Hepatocyte (in vitro differentiated cells): ENCODE data around the gene RFFL. TPM values are rescaled to one million over a fixed set of nuclear protein-coding genes. Genes with fewer than 3 reads are reported as not detected.

Experiments used
- DNase-seq: peaks from one replicate; pipeline ENCODE4 v3.0.0-alpha.2; 2016; ENCODE audit warnings: low spot score
- H2AFZ ChIP-seq: fragments of 200-600 bp; sonication (generic); 2 replicates; pipeline ENCODE4 v1.6.0; 2016; ENCODE audit warnings: antibody characterized with exemption, mild to moderate bottlenecking
- H3K27ac ChIP-seq: fragments of 200-600 bp; sonication (generic); 2 replicates; pipeline ENCODE4 v1.5.1; 2016; ENCODE audit warnings: mild to moderate bottlenecking
- H3K27me3 ChIP-seq: fragments of 200-600 bp; sonication (generic); 2 replicates; pipeline ENCODE4 v1.6.1; 2016
- H3K36me3 ChIP-seq: fragments of 200-600 bp; sonication (generic); replicated peaks from 2 replicates; pipeline ENCODE4 v1.5.1; 2016; ENCODE audit warnings: low read depth; ENCODE audit not compliant: insufficient read depth
- H3K4me1 ChIP-seq: fragments of 200-600 bp; sonication (generic); 2 replicates; pipeline ENCODE4 v1.5.1; 2016; ENCODE audit warnings: mild to moderate bottlenecking, moderate library complexity; ENCODE audit not compliant: insufficient read depth
- H3K4me2 ChIP-seq: fragments of 200-600 bp; sonication (generic); 2 replicates; pipeline ENCODE4 v1.6.0; 2016
- H3K4me3 ChIP-seq: fragments of 200-600 bp; sonication (generic); 2 replicates; pipeline ENCODE4 v1.5.1; 2016; ENCODE audit warnings: mild to moderate bottlenecking
- H3K79me2 ChIP-seq: fragments of 200-600 bp; sonication (generic); 2 replicates; pipeline ENCODE4 v1.6.0; 2017; ENCODE audit warnings: mild to moderate bottlenecking
- H3K9me2 ChIP-seq: fragments of 200-600 bp; sonication (generic); replicated peaks from 2 replicates; pipeline ENCODE4 v1.6.0; 2017; ENCODE audit warnings: mild to moderate bottlenecking; ENCODE audit not compliant: insufficient read depth
- H3K9me3 ChIP-seq: fragments of 200-600 bp; sonication (generic); 2 replicates; pipeline ENCODE4 v1.5.1; 2016; ENCODE audit warnings: low read depth, mild to moderate bottlenecking
- H4K20me1 ChIP-seq: fragments of 200-600 bp; sonication (generic); 2 replicates; pipeline ENCODE4 v1.6.0; 2016; ENCODE audit warnings: mild to moderate bottlenecking; ENCODE audit not compliant: insufficient read depth, poor library complexity, severe bottlenecking
- EZH2 ChIP-seq: fragments of 200-600 bp; sonication (generic); IDR thresholded peaks from 2 replicates; pipeline ENCODE4 v1.6.1; 2016; ENCODE audit warnings: antibody characterized with exemption, mild to moderate bottlenecking, borderline replicate concordance
- EZH2phosphoT487 ChIP-seq: fragments of 200-600 bp; sonication (generic); IDR thresholded peaks from one replicate; pipeline ENCODE4 v1.6.1; 2018; ENCODE audit warnings: antibody characterized with exemption, mild to moderate bottlenecking, low read depth, moderate library complexity; ENCODE audit not compliant: unreplicated experiment, severe bottlenecking
- WGBS: methylation state at CpG from one replicate; pipeline ENCODE4 v1.1.6; 2016; ENCODE audit warnings: low lambda C conversion rate; ENCODE audit errors: missing lambda C conversion rate; 5-methylcytosine and 5-hydroxymethylcytosine counted together
- polyA plus RNA-seq: library from polyadenylated mRNA; unstranded; fragments of >200 nt; fragmentation: Nextera tagmentation; extraction: Ambion mirVana; gene quantifications from 2 replicates; pipeline ENCODE4 v1.2.1, GENCODE V29; 2016
- total RNA-seq: library from RNA; depleted of rRNA; stranded (reverse); fragments of >200 nt; gene quantifications from 2 replicates; pipeline ENCODE4 v1.2.3, GENCODE V29; 2014
- TF ChIP-seq, protein P1 (sequence below): fragments of 200-600 bp; sonication (generic); IDR thresholded peaks from 2 replicates; pipeline ENCODE4 v1.5.1; 2016; ENCODE audit warnings: antibody characterized with exemption, mild to moderate bottlenecking; ENCODE audit not compliant: poor library complexity

The RFFL gene
- total and polyA plus RNA-seq, 2 experiments from 2014 or later, result 12.9 to 22.7 TPM

DNA sequence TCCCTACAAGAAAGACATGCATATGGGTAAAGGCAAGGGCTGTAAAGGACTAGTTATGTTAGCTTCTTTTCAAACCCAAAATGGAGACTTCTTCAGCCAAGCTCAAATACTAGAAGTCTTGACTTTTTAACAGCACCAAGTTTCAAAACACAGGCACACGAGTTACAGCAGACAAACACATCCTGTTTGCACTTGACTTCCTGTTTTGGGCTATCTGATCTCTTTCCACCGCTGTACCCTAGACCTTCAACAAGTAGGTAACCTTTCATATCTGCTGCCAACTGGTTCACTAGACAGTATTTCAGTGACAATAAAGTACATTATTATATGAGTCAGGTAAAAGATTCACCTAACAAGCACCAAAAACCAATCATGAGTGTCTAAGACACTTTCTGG is 12.3 kb downstream of the RFFL start:
- Histone ChIP-seq H3K9me3 (no peaks in the 10 kb centered on the region), H3K36me3 (no peaks in the 10 kb centered on the region), H2AFZ (no peak overlapping the region), H3K4me1 (peaks cover 37% of the 10 kb centered on the region), H3K9me2 (no peaks in the 10 kb centered on the region), H3K27me3 (no peaks in the 10 kb centered on the region), H3K79me2 (peaks cover 72% of the 10 kb centered on the region), H3K4me3 (no peak overlapping the region), H3K4me2 (peak overlapping the region; percentile 70), H4K20me1 (peaks cover 14% of the 10 kb centered on the region), H3K27ac (peak overlapping the region; percentile 80)
- TF ChIP-seq, protein P1, sequence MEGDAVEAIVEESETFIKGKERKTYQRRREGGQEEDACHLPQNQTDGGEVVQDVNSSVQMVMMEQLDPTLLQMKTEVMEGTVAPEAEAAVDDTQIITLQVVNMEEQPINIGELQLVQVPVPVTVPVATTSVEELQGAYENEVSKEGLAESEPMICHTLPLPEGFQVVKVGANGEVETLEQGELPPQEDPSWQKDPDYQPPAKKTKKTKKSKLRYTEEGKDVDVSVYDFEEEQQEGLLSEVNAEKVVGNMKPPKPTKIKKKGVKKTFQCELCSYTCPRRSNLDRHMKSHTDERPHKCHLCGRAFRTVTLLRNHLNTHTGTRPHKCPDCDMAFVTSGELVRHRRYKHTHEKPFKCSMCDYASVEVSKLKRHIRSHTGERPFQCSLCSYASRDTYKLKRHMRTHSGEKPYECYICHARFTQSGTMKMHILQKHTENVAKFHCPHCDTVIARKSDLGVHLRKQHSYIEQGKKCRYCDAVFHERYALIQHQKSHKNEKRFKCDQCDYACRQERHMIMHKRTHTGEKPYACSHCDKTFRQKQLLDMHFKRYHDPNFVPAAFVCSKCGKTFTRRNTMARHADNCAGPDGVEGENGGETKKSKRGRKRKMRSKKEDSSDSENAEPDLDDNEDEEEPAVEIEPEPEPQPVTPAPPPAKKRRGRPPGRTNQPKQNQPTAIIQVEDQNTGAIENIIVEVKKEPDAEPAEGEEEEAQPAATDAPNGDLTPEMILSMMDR, result no peak
- 23% methylated on average over 2 of the region's 2 CpGs for WGBS
- no peak for DNase-seq

DNA sequence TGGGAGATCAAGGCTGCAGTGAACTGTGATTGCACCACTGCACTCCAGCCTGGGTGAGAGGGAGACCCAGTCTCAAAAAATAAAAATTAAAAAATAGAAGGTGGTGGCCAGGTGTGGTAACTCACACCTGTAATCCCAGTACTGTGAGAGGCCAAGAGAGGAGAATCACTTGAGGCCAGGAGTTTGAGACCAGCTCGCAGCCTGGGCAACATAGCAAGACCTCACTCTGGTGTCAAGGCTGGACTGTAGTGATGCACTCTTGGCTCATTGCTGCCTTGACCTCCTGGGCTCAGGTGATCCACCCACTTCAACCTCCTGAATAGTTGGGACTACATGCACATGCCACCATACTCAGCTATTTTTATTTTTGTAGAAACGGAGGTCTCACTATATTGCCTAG is 13.3 kb downstream of the RFFL start:
- H3K4me1 ChIP-seq, result peaks cover 37% of the 10 kb centered on the region

DNA sequence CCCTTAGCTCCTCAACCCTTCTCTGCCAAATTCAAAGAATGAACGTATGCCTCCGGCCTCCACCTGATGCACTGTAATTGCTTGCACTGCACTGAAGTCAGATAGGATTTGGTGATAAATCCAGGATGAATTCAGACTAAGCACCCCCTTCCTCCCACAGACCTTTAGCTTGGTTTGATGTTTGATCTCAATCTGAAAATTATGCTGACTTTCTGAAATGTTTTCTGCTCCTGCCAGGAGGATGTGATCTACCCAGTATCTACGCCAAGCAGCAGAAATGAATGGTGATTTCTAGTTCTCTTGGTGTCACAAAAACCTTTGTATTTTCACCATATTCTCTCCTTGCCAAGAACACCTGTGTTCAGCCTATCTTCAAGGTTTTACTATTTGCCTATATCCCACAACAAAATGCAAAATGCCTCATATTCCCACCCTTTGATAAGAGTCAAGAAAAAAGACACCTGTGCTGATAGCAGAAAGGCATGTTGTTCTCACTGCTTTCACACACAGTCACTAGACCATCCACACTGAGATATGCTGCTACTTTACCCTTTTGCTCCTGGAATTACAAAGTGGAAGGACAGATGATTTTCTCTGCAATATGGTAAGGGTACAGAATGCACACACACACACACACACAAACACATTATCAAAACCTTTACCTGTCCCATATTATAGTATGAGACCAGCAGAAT is 14.7 kb downstream of the RFFL start:
- Histone ChIP-seq H3K9me2 (no peaks in the 10 kb centered on the region), H3K27ac (no peak overlapping the region), H3K27me3 (no peaks in the 10 kb centered on the region), H3K4me2 (no peak overlapping the region), H4K20me1 (peaks cover 17% of the 10 kb centered on the region), H3K9me3 (no peaks in the 10 kb centered on the region), H3K36me3 (no peaks in the 10 kb centered on the region), H3K4me3 (no peak overlapping the region), H3K79me2 (peaks cover 79% of the 10 kb centered on the region), H3K4me1 (peaks cover 37% of the 10 kb centered on the region), H2AFZ (no peak overlapping the region)
- WGBS, result 77% methylated on average over 3 of the region's 3 CpGs
- TF ChIP-seq, protein P1, result no peak
- TF ChIP-seq EZH2phosphoT487 (no peak), EZH2 (no peak)
- DNase-seq, result no peak

More for the DNA sequence above, 13.3 kb downstream of the RFFL start:
- Histone ChIP-seq H4K20me1 (peaks cover 17% of the 10 kb centered on the region), H3K36me3 (no peaks in the 10 kb centered on the region), H3K27ac (no peak overlapping the region), H2AFZ (no peak overlapping the region), H3K4me3 (no peak overlapping the region), H3K9me2 (no peaks in the 10 kb centered on the region), H3K9me3 (no peaks in the 10 kb centered on the region), H3K27me3 (no peaks in the 10 kb centered on the region), H3K4me2 (no peak overlapping the region), H3K79me2 (peaks cover 78% of the 10 kb centered on the region)
- no peak for TF ChIP-seq EZH2phosphoT487
- TF ChIP-seq EZH2, result no peak
- TF ChIP-seq, protein P1, result no peak
- no peak for DNase-seq
- 100% methylated on average over 2 of the region's 2 CpGs for WGBS
